BLaER1 (cell line): Measurements from ENCODE around the gene ZNF77.
"Not testable (repeated sequence)": the region's sequence is repeated elsewhere in the genome, so short reads cannot be mapped to it uniquely, and the experiment has no call there.

Experiments
- H3K27ac ChIP-seq: shearing (Covaris generic); formaldehyde crosslinking; 2 replicates; pipeline ENCODE4 v1.8.1; 2022
- H3K27me3 ChIP-seq: shearing (Covaris generic); formaldehyde crosslinking; 2 replicates; pipeline ENCODE4 v1.8.1; 2022
- H3K36me3 ChIP-seq: shearing (Covaris generic); formaldehyde crosslinking; 2 replicates; pipeline ENCODE4 v1.8.1; 2022
- H3K4me1 ChIP-seq: shearing (Covaris generic); formaldehyde crosslinking; 2 replicates; pipeline ENCODE4 v1.8.1; 2022
- H3K4me2 ChIP-seq: shearing (Covaris generic); formaldehyde crosslinking; 2 replicates; pipeline ENCODE4 v1.8.1; 2022
- H3K4me3 ChIP-seq: shearing (Covaris generic); formaldehyde crosslinking; 2 replicates; pipeline ENCODE4 v1.8.1; 2022
- H3K9ac ChIP-seq: shearing (Covaris generic); formaldehyde crosslinking; 2 replicates; pipeline ENCODE4 v1.8.1; 2022
- H3K9me3 ChIP-seq: shearing (Covaris generic); formaldehyde crosslinking; 2 replicates; pipeline ENCODE4 v1.8.1; 2022
- H4K20me1 ChIP-seq: shearing (Covaris generic); formaldehyde crosslinking; 2 replicates; pipeline ENCODE4 v1.8.1; 2022
- Cebpa-rat ChIP-seq: shearing (Covaris generic); IDR thresholded peaks from 2 replicates; pipeline ENCODE4 v1.8.1; 2022

Gene ZNF77

GRCh38 chr19:2902590-2903218 is 42.1 kb downstream of the ZNF77 start:
- Histone ChIP-seq H3K4me1 (peaks cover 56% of the 10 kb centered on the region), H3K27ac (peak overlapping the region; percentile 28; the same call in 1 of the 2 replicates), H3K36me3 (peaks cover 27% of the 10 kb centered on the region), H3K9me3 (peaks cover 39% of the 10 kb centered on the region), H3K27me3 (no peaks in the 10 kb centered on the region), H3K9ac (peak overlapping the region; percentile 54), H4K20me1 (peaks cover 38% of the 10 kb centered on the region), H3K4me3 (no peak overlapping the region; the same call in 1 of the 2 replicates), H3K4me2 (peak overlapping the region; percentile 75)
- no peak for TF ChIP-seq Cebpa-rat

DNA sequence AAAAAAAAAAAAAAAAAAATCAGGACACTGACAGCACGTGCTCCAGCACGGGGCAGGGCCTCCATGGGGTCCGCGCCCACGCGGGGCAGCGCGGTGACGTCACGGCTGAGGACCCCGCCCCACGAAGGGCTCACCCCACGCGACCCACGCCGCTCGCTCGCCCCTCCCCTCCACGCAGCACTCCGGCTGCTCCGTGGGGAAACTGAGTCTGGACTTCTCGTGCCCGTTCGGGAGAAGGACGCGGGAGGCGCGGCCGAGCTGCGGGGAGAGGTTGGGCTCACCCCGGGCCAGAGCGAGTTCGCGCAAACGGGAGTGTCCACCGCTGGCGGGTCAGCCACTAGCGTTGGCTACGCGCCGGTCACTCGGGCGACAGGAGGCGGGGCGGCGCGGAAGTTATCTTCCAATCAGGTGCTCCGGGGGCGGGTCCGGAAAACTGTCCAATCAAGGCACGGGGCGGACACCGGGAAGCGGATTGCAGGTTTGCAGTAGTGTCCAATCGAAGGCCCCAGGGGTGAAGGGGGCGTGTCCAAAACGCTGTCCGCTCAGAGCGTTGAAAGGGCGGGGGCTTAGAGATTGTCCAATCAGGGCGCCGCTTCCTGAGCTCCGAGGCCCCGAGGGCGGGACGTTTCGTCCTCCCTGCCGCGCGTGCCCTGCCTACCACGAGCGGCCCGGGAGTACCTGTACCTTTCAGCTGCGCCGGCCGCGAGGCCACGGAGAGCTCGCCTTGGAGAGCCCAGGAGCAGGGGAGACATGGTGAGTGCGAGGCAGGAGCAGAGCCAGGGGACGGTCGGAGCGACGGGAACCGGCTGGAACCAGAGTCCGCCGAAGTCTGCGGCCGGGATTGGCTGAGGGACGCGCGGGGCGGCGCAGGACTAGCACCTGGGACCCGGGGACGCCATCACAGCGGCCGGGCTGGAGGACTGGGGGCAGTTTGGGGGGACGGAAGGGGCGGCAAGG is 44.2 kb downstream of the ZNF77 start, which contains the start of gene ZNF57:
Gene ZNF57 (plus strand): TSS at position 633 of the 957 bp plus-strand sequence. CDS start 118 bp downstream, at position 751.
- Histone ChIP-seq H3K4me2 (peak within 1 kb of the TSS; percentile 90), H3K4me3 (peak within 1 kb of the TSS; percentile 91), H3K4me1 (peaks cover 38% of the 10 kb centered on the region), H3K27me3 (no peaks in the 10 kb centered on the region), H3K9me3 (peaks cover 42% of the 10 kb centered on the region), H4K20me1 (peaks cover 28% of the 10 kb centered on the region), H3K36me3 (peaks cover 28% of the 10 kb centered on the region), H3K27ac (peak within 1 kb of the TSS; percentile 87), H3K9ac (peak within 1 kb of the TSS; percentile 86)
- no peak for TF ChIP-seq Cebpa-rat

GRCh38 chr19:2896694-2897093 is 48.1 kb downstream of the ZNF77 start:
- TF ChIP-seq Cebpa-rat: no peak
- Histone ChIP-seq H3K9ac (no peak overlapping the region), H3K4me1 (peaks cover 4% of the 10 kb centered on the region), H3K27me3 (no peaks in the 10 kb centered on the region), H3K36me3 (peaks cover 49% of the 10 kb centered on the region), H3K4me2 (no peak overlapping the region), H3K4me3 (peak overlapping the region; percentile 16; the same call in 1 of the 2 replicates), H3K27ac (no peak overlapping the region), H3K9me3 (peaks cover 78% of the 10 kb centered on the region), H4K20me1 (peaks cover 1% of the 10 kb centered on the region; the same call in 1 of the 2 replicates)

- H4K20me1 ChIP-seq, H3K27me3 ChIP-seq, H3K9ac ChIP-seq: not testable (repeated sequence)
- peaks cover 38% of the 10 kb centered on the region for H3K4me1 ChIP-seq
- peaks cover 46% of the 10 kb centered on the region for H3K36me3 ChIP-seq
- peaks cover 69% of the 10 kb centered on the region for H3K9me3 ChIP-seq
- H3K27ac ChIP-seq: peak overlapping the region; percentile 100
- peak overlapping the region; percentile 89 for H3K4me2 ChIP-seq
- H3K4me3 ChIP-seq: peak overlapping the region; percentile 61
These were observed 54.2 kb downstream of the ZNF77 start for GRCh38 chr19:2890531-2890930.

- Histone ChIP-seq H3K27me3 (no peaks in the 10 kb centered on the region), H3K4me1 (peaks cover 38% of the 10 kb centered on the region), H3K9me3 (peaks cover 70% of the 10 kb centered on the region), H3K4me3 (peak overlapping the region; percentile 61), H4K20me1 (no peaks in the 10 kb centered on the region), H3K9ac (peak overlapping the region; percentile 91), H3K4me2 (peak overlapping the region; percentile 89), H3K36me3 (peaks cover 37% of the 10 kb centered on the region), H3K27ac (peak overlapping the region; percentile 100)
- TF ChIP-seq Cebpa-rat: no peak
These were observed 56.0 kb downstream of the ZNF77 start for GRCh38 chr19:2888731-2889224.

DNA sequence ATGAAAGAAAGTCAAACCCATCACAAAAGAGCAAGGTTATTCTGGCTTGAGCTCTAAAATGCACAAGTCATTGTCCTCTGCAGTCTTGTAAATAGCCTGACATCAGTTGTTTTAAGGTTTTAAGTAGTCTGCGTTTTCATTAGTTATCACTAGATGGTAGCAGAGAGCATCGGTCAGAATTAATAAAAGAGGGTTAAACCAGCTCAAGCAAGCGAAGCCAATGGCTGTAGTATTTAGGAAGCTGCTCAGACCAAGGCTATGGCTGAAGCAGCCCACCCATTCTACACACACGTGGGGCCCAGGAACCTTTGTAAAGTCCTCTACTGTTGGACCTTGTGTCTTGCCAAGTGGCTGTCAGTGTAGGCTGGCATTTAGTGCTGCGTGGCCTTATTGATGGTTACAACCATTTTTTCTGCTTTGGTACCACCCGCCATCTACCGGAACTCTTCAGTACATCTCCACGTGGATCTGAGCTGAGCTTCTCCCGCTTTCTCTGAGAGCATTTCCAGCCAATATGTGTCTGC is 57.3 kb downstream of the ZNF77 start:
- H3K27ac ChIP-seq: peak overlapping the region; percentile 100
- peaks cover 26% of the 10 kb centered on the region for H3K36me3 ChIP-seq
- peak overlapping the region; percentile 91 for H3K9ac ChIP-seq
- no peaks in the 10 kb centered on the region for H3K27me3 ChIP-seq
- H3K4me1 ChIP-seq: peaks cover 38% of the 10 kb centered on the region
- peak overlapping the region; percentile 89 for H3K4me2 ChIP-seq
- TF ChIP-seq Cebpa-rat: no peak
- no peak overlapping the region; the same call in 1 of the 2 replicates for H3K4me3 ChIP-seq
- no peaks in the 10 kb centered on the region for H4K20me1 ChIP-seq
- peaks cover 71% of the 10 kb centered on the region for H3K9me3 ChIP-seq

- Histone ChIP-seq H4K20me1 (no peaks in the 10 kb centered on the region), H3K27me3 (no peaks in the 10 kb centered on the region), H3K27ac (peak overlapping the region; percentile 27; the same call in 1 of the 2 replicates), H3K9ac (no peak overlapping the region), H3K36me3 (peaks cover 10% of the 10 kb centered on the region; the same call in 1 of the 2 replicates), H3K4me2 (no peak overlapping the region), H3K4me1 (peaks cover 34% of the 10 kb centered on the region), H3K9me3 (peaks cover 71% of the 10 kb centered on the region), H3K4me3 (no peak overlapping the region)
- TF ChIP-seq Cebpa-rat: no peak
These were observed 59.0 kb downstream of the ZNF77 start for GRCh38 chr19:2885736-2886135.

DNA sequence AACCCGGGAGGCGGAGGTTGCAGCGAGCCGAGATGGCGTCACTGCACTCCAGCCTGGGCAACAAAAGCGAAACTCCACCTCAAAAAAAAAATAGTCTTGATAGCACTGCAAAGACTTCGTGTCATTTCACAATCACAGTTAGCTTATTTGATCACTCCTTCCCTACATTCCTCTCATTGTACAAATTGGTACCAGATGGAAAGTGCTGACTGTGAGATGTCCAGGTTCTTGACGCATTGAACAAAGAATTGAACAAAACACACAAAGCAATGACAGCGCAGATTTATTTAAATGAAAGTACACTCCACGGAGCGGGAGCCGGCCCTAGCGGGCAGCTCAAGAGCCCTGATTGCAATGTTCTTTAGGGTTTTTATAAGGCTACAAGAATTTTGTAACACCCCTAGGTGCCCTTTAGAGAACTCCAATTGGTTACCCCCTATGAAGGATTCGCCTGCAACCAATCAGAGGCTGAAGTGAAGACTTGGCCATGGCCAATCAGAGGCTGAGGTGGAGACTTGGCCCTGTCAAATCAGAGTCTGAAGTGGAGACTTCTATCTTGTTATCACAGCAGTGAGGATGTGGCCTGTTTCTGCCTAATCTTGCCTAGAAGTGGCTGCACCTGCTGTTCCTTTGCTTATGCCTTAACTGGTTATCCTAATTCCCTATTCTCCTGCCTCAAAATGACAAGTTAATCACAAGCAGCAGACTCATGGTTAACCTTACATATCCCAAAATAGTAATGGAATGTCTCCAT is 60.9 kb downstream of the ZNF77 start:
- Histone ChIP-seq H4K20me1 (no peaks in the 10 kb centered on the region), H3K9ac (no peak overlapping the region), H3K4me2 (no peak overlapping the region), H3K27me3 (no peaks in the 10 kb centered on the region), H3K4me1 (peaks cover 22% of the 10 kb centered on the region), H3K4me3 (no peak overlapping the region), H3K27ac (no peak overlapping the region), H3K36me3 (no peaks in the 10 kb centered on the region), H3K9me3 (peaks cover 71% of the 10 kb centered on the region)
- TF ChIP-seq Cebpa-rat: no peak
